GM12878 (cell line): ENCODE results near the gene COL24A1. TPM values are rescaled to one million over a fixed set of nuclear protein-coding genes. Genes with fewer than 3 reads are reported as not detected.

Experiments
- ATAC-seq: fragments of 200-7000 bp; cut with Tn5 transposase; 3 replicates; pipeline ENCODE4 v1.9.1; 2020; ENCODE audit warnings: mild to moderate bottlenecking, moderate library complexity
- BruUV-seq: library from RNA; stranded (reverse); fragments of 400-500 nt; replicated peaks from 2 replicates; lab custom pipeline; 2021; lab: Mats Ljungman, UMichigan
- CTCF ChIA-PET: fragments of 300-600 bp; sonication (Branson Sonifier 250); formaldehyde crosslinking; extraction: SDS; loops from one replicate; lab custom pipeline; 2021; ENCODE audit warnings: inconsistent platforms; lab: Yijun Ruan, JAX
- POLR2A ChIA-PET: fragments of 350-600 bp; formaldehyde crosslinking; extraction: SDS; loops from one replicate; lab custom pipeline; 2021; ENCODE audit warnings: inconsistent platforms; lab: Charles Lee
- RAD21 ChIA-PET: fragments of 300-600 bp; sonication (Branson Sonifier 250); formaldehyde crosslinking; loops from one replicate; lab custom pipeline; 2023; ENCODE audit warnings: antibody characterized with exemption; ENCODE audit not compliant: unreplicated experiment; lab: Charles Lee
- SMC1A ChIA-PET: fragments of 300-600 bp; sonication (Branson Sonifier 250); formaldehyde crosslinking; loops from one replicate; lab custom pipeline; 2023; ENCODE audit not compliant: unreplicated experiment, uncharacterized antibody; lab: Charles Lee
- DNase-seq: peaks from one replicate; pipeline ENCODE4 v3.0.0-alpha.2; 2011; ENCODE audit warnings: low read depth, low spot score
- FAIRE-seq: peaks from 3 replicates; lab custom pipeline; 2011; peaks lifted over from hg19 to GRCh38; lab: Jason Lieb, UNC
- H2AFZ ChIP-seq: 2 replicates; pipeline ENCODE4 v1.6.0; 2011; ENCODE audit warnings: low read depth, low read length, control low read depth; ENCODE audit not compliant: control insufficient read depth
- H3K27ac ChIP-seq: 2 replicates; pipeline ENCODE4 v1.5.1; 2011; ENCODE audit warnings: control low read depth; ENCODE audit not compliant: control insufficient read depth, insufficient read depth
- H3K27me3 ChIP-seq, 2 experiments: replicated peaks in 1 of 2; 2 replicates each; pipeline versions ENCODE4 v1.6.0 to v1.6.1; 2011; ENCODE audit warnings: low read length in 1 of 2; ENCODE audit not compliant: control insufficient read depth in 2 of 2, insufficient read depth in 2 of 2
- H3K36me3 ChIP-seq, 2 experiments: 2 replicates each; pipeline ENCODE4 v1.5.1; 2011; ENCODE audit warnings: low read length in 1 of 2; ENCODE audit not compliant: control insufficient read depth in 2 of 2, insufficient read depth in 2 of 2
- H3K4me1 ChIP-seq: 2 replicates; pipeline ENCODE4 v1.6.1; 2011; ENCODE audit warnings: mild to moderate bottlenecking, low read length, moderate library complexity, mixed read lengths; ENCODE audit not compliant: control insufficient read depth, insufficient read depth
- H3K4me2 ChIP-seq: 2 replicates; pipeline ENCODE4 v1.6.0; 2011; ENCODE audit warnings: control low read depth; ENCODE audit not compliant: control insufficient read depth, insufficient read depth
- H3K4me3 ChIP-seq: fragments of 200-600 bp; sonication (generic); 2 replicates; pipeline ENCODE4 v1.5.1; 2016
- H3K79me2 ChIP-seq: 2 replicates; pipeline ENCODE4 v1.6.0; 2011; ENCODE audit warnings: low read length; ENCODE audit not compliant: control insufficient read depth, insufficient read depth
- H3K9ac ChIP-seq: 2 replicates; pipeline ENCODE4 v1.8.0; 2011; ENCODE audit warnings: low read length, control low read depth, mixed read lengths; ENCODE audit not compliant: control insufficient read depth, insufficient read depth
- H3K9me3 ChIP-seq: replicated peaks from 3 replicates; pipeline ENCODE4 v1.5.1; 2011; ENCODE audit warnings: mild to moderate bottlenecking, low read length; ENCODE audit not compliant: control insufficient read depth, insufficient read depth
- H4K20me1 ChIP-seq: 2 replicates; pipeline ENCODE4 v1.6.0; 2011; ENCODE audit not compliant: control insufficient read depth, insufficient read depth
- BACH1 ChIP-seq: fragments of 450-650 bp; IDR thresholded peaks from 2 replicates; pipeline ENCODE4 v1.6.1; 2017; ENCODE audit warnings: mild to moderate bottlenecking, borderline replicate concordance
- BCL11A ChIP-seq: IDR thresholded peaks from 2 replicates; pipeline ENCODE4 v1.6.1; 2011; ENCODE audit warnings: low read depth, low read length
- CBFB ChIP-seq: IDR thresholded peaks from 2 replicates; pipeline ENCODE4 v1.6.1; 2016; ENCODE audit warnings: antibody characterized with exemption, low read depth
- KAT2A ChIP-seq: conservative IDR thresholded peaks from 2 replicates; pipeline ENCODE4 v1.6.1; 2011; ENCODE audit warnings: low read depth, low read length; ENCODE audit not compliant: control insufficient read depth
- MTA2 ChIP-seq: fragments of 450-650 bp; IDR thresholded peaks from 2 replicates; pipeline ENCODE4 v1.6.1; 2016; ENCODE audit warnings: low read depth, mild to moderate bottlenecking, moderate library complexity
- MYC ChIP-seq: IDR thresholded peaks from 2 replicates; pipeline ENCODE4 v1.6.1; 2011; ENCODE audit warnings: mild to moderate bottlenecking, low read length, moderate library complexity, inconsistent platforms; ENCODE audit not compliant: insufficient read depth, insufficient replicate concordance, insufficient read length, severe bottlenecking
- NFYA ChIP-seq: IDR thresholded peaks from 2 replicates; pipeline ENCODE4 v1.6.1; 2011; ENCODE audit warnings: low read depth, mild to moderate bottlenecking, low read length, improper control_type of control experiment, borderline replicate concordance
- NR2C2 ChIP-seq: IDR thresholded peaks from 2 replicates; pipeline ENCODE4 v1.6.1; 2011; ENCODE audit warnings: borderline replicate concordance, low read depth; ENCODE audit not compliant: control insufficient read depth, insufficient read length
- NR2F1 ChIP-seq: fragments of 450-650 bp; conservative IDR thresholded peaks from 2 replicates; pipeline ENCODE4 v1.6.1; 2017; ENCODE audit warnings: mild to moderate bottlenecking
- POLR2AphosphoS2 ChIP-seq: IDR thresholded peaks from 2 replicates; pipeline ENCODE4 v1.6.1; 2011; ENCODE audit warnings: low read depth, mild to moderate bottlenecking, low read length, improper control_type of control experiment, moderate library complexity
- POLR2AphosphoS5 ChIP-seq: IDR thresholded peaks from 2 replicates; pipeline ENCODE4 v1.6.1; 2011; ENCODE audit warnings: mild to moderate bottlenecking, low read length, inconsistent platforms
- RAD51 ChIP-seq: fragments of 450-650 bp; IDR thresholded peaks from 2 replicates; pipeline ENCODE4 v1.6.1; 2016; ENCODE audit warnings: moderate library complexity, mild to moderate bottlenecking, inconsistent platforms
- WRNIP1 ChIP-seq: IDR thresholded peaks from 2 replicates; pipeline ENCODE4 v1.6.1; 2011; ENCODE audit warnings: low read depth, low read length, improper control_type of control experiment, borderline replicate concordance
- WGBS: methylation state at CpG from one replicate; pipeline ENCODE4 v1.1.6; 2016; ENCODE audit warnings: low lambda C conversion rate; ENCODE audit not compliant: insufficient replicate concordance, insufficient coverage; ENCODE audit errors: missing lambda C conversion rate; 5-methylcytosine and 5-hydroxymethylcytosine counted together
- in situ Hi-C: fragments of 300-500 bp; cut with MboI; formaldehyde crosslinking; loops from 9 replicates; pipeline ENCODE4 v1.14.3; 2018; ENCODE audit warnings: mixed read lengths
- intact Hi-C: fragments of 100-400 bp; cut with micrococcal nuclease; formaldehyde crosslinking; loops from one replicate; pipeline ENCODE4 v1.14.2; 2022; ENCODE audit not compliant: unreplicated experiment
- polyA plus RNA-seq, 11 experiments: library from polyadenylated mRNA; depleted of rRNA in 4 of 11; unstranded in 6 of 11; stranded (reverse) in 5 of 11; fragments of >200 nt; fragmentation: Nextera tagmentation in 4 of 11; fragmentation: Illumina TruSeq in 1 of 11; extraction: Ambion mirVana in 4 of 11; extraction: Trizol in 1 of 11; gene quantifications; 1 replicate in 1 of 11; 2 replicates in 10 of 11; pipeline versions ENCODE4 v1.2.1 to v1.2.3, GENCODE V29; 2011 to 2016; ENCODE audit warnings: inconsistent platforms in 2 of 11, missing spikeins in 2 of 11, low read depth in 1 of 11
- total RNA-seq, 4 experiments: library from RNA; depleted of rRNA in 3 of 4; stranded (reverse); fragments of >200 nt in 3 of 4; fragmentation: Illumina TruSeq in 1 of 4; extraction: Trizol in 1 of 4; gene quantifications; 2 replicates each; pipeline versions ENCODE4 v1.2.1 to v1.2.3, GENCODE V29; 2013 to 2021
- TF ChIP-seq, protein P1 (sequence below): fragments of 150-350 bp; IDR thresholded peaks from 2 replicates; pipeline ENCODE4 v1.6.1; 2016; ENCODE audit warnings: low read depth, low read length
- TF ChIP-seq, protein P2 (sequence below): fragments of 450-650 bp; IDR thresholded peaks from 2 replicates; pipeline ENCODE4 v1.6.1; 2016; ENCODE audit warnings: mild to moderate bottlenecking, moderate library complexity, borderline replicate concordance
- TF ChIP-seq, protein P3 (sequence below): fragments of 450-650 bp; IDR thresholded peaks from 2 replicates; pipeline ENCODE4 v1.6.1; 2017; ENCODE audit warnings: mild to moderate bottlenecking, low read depth, inconsistent platforms; ENCODE audit not compliant: poor library complexity, severe bottlenecking

COL24A1 gene
- total and polyA plus RNA-seq, 10 of the 15 experiments (the other 5 are each of a cell fraction or from before 2014, with no cell fraction given): 0.19 to 4.1 (median 2.0) TPM

DNA sequence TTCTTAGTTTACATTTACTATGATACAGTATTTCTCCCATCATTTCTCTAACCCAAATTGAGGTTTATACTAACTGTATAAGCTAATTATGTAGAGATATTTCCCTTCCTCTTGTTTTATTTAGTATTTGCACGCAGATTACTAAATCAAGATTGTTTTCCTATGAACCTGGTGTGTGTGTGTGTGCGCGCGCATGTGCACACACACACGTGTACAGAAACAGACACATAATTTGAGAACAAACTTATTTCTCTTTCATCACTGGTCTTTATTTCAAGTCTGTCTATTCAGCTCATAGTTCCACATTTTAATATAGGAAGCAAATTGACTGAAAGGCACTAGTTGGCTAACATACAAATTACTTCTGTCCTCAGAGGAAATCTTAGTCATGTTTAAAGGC, 19.7 kb upstream of the COL24A1 start:
- Histone ChIP-seq H3K9me3 (no peaks in the 10 kb centered on the region), H3K36me3 (no peaks in the 10 kb centered on the region), H3K4me2 (no peak overlapping the region), H2AFZ (no peak overlapping the region), H4K20me1 (no peaks in the 10 kb centered on the region), H3K4me1 (no peaks in the 10 kb centered on the region), H3K27me3 (no peaks in the 10 kb centered on the region), H3K27ac (no peak overlapping the region), H3K4me3 (no peak overlapping the region), H3K79me2 (no peaks in the 10 kb centered on the region), H3K9ac (no peak overlapping the region)
- ATAC-seq (no peak), DNase-seq (no peak), FAIRE-seq (no peak)
- CTCF ChIA-PET: no interaction called here
- 55% methylated on average over 5 of the region's 5 CpGs for WGBS
- RAD21 ChIA-PET: no interaction called here
- POLR2A ChIA-PET: no interaction called here
- TF ChIP-seq NR2C2 (no peak), POLR2AphosphoS5 (no peak), NR2F1 (no peak), MTA2 (no peak), BCL11A (no peak), CBFB (no peak), MYC (no peak), POLR2AphosphoS2 (no peak), WRNIP1 (no peak), KAT2A (no peak), BACH1 (no peak), RAD51 (no peak), NFYA (no peak)
- TF ChIP-seq, protein P1, sequence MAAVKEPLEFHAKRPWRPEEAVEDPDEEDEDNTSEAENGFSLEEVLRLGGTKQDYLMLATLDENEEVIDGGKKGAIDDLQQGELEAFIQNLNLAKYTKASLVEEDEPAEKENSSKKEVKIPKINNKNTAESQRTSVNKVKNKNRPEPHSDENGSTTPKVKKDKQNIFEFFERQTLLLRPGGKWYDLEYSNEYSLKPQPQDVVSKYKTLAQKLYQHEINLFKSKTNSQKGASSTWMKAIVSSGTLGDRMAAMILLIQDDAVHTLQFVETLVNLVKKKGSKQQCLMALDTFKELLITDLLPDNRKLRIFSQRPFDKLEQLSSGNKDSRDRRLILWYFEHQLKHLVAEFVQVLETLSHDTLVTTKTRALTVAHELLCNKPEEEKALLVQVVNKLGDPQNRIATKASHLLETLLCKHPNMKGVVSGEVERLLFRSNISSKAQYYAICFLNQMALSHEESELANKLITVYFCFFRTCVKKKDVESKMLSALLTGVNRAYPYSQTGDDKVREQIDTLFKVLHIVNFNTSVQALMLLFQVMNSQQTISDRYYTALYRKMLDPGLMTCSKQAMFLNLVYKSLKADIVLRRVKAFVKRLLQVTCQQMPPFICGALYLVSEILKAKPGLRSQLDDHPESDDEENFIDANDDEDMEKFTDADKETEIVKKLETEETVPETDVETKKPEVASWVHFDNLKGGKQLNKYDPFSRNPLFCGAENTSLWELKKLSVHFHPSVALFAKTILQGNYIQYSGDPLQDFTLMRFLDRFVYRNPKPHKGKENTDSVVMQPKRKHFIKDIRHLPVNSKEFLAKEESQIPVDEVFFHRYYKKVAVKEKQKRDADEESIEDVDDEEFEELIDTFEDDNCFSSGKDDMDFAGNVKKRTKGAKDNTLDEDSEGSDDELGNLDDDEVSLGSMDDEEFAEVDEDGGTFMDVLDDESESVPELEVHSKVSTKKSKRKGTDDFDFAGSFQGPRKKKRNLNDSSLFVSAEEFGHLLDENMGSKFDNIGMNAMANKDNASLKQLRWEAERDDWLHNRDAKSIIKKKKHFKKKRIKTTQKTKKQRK: no peak
- TF ChIP-seq, protein P2, sequence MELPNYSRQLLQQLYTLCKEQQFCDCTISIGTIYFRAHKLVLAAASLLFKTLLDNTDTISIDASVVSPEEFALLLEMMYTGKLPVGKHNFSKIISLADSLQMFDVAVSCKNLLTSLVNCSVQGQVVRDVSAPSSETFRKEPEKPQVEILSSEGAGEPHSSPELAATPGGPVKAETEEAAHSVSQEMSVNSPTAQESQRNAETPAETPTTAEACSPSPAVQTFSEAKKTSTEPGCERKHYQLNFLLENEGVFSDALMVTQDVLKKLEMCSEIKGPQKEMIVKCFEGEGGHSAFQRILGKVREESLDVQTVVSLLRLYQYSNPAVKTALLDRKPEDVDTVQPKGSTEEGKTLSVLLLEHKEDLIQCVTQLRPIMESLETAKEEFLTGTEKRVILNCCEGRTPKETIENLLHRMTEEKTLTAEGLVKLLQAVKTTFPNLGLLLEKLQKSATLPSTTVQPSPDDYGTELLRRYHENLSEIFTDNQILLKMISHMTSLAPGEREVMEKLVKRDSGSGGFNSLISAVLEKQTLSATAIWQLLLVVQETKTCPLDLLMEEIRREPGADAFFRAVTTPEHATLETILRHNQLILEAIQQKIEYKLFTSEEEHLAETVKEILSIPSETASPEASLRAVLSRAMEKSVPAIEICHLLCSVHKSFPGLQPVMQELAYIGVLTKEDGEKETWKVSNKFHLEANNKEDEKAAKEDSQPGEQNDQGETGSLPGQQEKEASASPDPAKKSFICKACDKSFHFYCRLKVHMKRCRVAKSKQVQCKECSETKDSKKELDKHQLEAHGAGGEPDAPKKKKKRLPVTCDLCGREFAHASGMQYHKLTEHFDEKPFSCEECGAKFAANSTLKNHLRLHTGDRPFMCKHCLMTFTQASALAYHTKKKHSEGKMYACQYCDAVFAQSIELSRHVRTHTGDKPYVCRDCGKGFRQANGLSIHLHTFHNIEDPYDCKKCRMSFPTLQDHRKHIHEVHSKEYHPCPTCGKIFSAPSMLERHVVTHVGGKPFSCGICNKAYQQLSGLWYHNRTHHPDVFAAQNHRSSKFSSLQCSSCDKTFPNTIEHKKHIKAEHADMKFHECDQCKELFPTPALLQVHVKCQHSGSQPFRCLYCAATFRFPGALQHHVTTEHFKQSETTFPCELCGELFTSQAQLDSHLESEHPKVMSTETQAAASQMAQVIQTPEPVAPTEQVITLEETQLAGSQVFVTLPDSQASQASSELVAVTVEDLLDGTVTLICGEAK: no peak
- TF ChIP-seq, protein P3, sequence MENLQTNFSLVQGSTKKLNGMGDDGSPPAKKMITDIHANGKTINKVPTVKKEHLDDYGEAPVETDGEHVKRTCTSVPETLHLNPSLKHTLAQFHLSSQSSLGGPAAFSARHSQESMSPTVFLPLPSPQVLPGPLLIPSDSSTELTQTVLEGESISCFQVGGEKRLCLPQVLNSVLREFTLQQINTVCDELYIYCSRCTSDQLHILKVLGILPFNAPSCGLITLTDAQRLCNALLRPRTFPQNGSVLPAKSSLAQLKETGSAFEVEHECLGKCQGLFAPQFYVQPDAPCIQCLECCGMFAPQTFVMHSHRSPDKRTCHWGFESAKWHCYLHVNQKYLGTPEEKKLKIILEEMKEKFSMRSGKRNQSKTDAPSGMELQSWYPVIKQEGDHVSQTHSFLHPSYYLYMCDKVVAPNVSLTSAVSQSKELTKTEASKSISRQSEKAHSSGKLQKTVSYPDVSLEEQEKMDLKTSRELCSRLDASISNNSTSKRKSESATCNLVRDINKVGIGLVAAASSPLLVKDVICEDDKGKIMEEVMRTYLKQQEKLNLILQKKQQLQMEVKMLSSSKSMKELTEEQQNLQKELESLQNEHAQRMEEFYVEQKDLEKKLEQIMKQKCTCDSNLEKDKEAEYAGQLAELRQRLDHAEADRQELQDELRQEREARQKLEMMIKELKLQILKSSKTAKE: no peak
- BruUV-seq: no TSS peak
- intact Hi-C loops (no loop called here), in situ Hi-C loops (no loop called here)
- SMC1A ChIA-PET: interaction anchor here (0.7 kb wide), 1 partner anchor 15 kb away, joined by 3 read pairs; no protein-coding TSS in a partner anchor
